ENCODE measurements around the gene SERINC2.

DNA sequence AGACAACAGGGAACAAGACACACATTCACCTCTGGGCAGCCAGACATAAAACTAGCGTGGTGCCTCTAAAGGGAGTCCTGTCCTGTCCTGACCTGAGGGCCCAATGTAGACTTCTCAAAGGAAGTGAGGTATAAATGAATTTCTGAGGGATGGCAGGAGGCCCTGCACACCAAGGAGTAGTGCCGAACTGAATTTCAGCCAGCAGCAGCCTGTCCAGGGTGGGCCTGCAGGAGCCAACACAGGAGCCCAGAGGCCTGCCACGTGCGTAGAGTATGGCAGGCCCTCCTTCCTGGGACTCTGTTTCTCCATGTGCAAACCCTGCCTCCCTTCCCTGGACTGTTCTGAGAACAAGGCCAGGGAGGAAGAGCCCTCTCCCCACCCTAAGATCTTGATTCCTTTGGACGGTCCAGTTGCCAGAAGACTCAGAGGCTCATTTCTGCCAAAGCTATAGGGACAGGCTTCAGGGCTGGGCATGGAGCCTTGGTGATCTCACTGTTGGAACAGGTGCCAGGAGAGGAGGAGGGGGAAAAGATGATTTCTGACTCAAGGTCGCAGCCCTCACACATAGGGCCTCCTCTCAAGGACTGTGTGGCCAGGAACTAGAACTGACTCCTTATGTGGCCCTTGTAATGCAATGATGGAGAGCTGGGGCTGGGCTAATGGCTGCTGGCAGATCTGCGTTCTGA is 38.4 kb upstream of the SERINC2 start:
- TF ChIP-seq, protein P1, sequence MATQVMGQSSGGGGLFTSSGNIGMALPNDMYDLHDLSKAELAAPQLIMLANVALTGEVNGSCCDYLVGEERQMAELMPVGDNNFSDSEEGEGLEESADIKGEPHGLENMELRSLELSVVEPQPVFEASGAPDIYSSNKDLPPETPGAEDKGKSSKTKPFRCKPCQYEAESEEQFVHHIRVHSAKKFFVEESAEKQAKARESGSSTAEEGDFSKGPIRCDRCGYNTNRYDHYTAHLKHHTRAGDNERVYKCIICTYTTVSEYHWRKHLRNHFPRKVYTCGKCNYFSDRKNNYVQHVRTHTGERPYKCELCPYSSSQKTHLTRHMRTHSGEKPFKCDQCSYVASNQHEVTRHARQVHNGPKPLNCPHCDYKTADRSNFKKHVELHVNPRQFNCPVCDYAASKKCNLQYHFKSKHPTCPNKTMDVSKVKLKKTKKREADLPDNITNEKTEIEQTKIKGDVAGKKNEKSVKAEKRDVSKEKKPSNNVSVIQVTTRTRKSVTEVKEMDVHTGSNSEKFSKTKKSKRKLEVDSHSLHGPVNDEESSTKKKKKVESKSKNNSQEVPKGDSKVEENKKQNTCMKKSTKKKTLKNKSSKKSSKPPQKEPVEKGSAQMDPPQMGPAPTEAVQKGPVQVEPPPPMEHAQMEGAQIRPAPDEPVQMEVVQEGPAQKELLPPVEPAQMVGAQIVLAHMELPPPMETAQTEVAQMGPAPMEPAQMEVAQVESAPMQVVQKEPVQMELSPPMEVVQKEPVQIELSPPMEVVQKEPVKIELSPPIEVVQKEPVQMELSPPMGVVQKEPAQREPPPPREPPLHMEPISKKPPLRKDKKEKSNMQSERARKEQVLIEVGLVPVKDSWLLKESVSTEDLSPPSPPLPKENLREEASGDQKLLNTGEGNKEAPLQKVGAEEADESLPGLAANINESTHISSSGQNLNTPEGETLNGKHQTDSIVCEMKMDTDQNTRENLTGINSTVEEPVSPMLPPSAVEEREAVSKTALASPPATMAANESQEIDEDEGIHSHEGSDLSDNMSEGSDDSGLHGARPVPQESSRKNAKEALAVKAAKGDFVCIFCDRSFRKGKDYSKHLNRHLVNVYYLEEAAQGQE (IDR thresholded peaks at IDR 0.05): no peak
- no peak for TF ChIP-seq RAD21 (conservative IDR thresholded peaks at IDR 0.05 in 1 of 2, IDR thresholded peaks at IDR 0.05 in 1 of 2)
- TF ChIP-seq, protein P2, sequence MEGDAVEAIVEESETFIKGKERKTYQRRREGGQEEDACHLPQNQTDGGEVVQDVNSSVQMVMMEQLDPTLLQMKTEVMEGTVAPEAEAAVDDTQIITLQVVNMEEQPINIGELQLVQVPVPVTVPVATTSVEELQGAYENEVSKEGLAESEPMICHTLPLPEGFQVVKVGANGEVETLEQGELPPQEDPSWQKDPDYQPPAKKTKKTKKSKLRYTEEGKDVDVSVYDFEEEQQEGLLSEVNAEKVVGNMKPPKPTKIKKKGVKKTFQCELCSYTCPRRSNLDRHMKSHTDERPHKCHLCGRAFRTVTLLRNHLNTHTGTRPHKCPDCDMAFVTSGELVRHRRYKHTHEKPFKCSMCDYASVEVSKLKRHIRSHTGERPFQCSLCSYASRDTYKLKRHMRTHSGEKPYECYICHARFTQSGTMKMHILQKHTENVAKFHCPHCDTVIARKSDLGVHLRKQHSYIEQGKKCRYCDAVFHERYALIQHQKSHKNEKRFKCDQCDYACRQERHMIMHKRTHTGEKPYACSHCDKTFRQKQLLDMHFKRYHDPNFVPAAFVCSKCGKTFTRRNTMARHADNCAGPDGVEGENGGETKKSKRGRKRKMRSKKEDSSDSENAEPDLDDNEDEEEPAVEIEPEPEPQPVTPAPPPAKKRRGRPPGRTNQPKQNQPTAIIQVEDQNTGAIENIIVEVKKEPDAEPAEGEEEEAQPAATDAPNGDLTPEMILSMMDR (IDR thresholded peaks at IDR 0.05): no peak
- no peak for TF ChIP-seq EP300 (IDR thresholded peaks at IDR 0.05)
- no peak for TF ChIP-seq MAFK (IDR thresholded peaks at IDR 0.05; ENCODE audit: partially characterized antibody)
- no peak for TF ChIP-seq SMC3 (IDR thresholded peaks at IDR 0.05)
